ENCODE results near the gene FBXO4.

The FBXO4 gene

GRCh38 chr5:41985945-41986695 lies 61.0 kb downstream of the FBXO4 start:
- TF ChIP-seq CTCF (IDR thresholded peaks at IDR 0.05) = no peak

Data from LNCAP (cell line).